IPS-18a (cell line): ENCODE data around the gene TCF7L2.

Experiments
- H3K27ac ChIP-seq: one replicate; pipeline ENCODE4 v1.5.1; 2013; ENCODE audit warnings: low read length
- H3K27me3 ChIP-seq: one replicate; pipeline ENCODE4 v1.6.1; 2013; ENCODE audit warnings: mild to moderate bottlenecking, low read length; ENCODE audit not compliant: control insufficient read depth, insufficient read depth
- H3K36me3 ChIP-seq: one replicate; pipeline ENCODE4 v1.6.1; 2013; ENCODE audit warnings: low read depth, low read length; ENCODE audit not compliant: control insufficient read depth
- H3K4me1 ChIP-seq: one replicate; pipeline ENCODE4 v1.6.1; 2013; ENCODE audit warnings: low read depth, low read length; ENCODE audit not compliant: control insufficient read depth
- H3K4me3 ChIP-seq: one replicate; pipeline ENCODE4 v1.5.1; 2013; ENCODE audit warnings: low read length
- H3K9ac ChIP-seq: one replicate; pipeline ENCODE4 v1.6.1; 2013; ENCODE audit warnings: mild to moderate bottlenecking, low read length, moderate library complexity
- H3K9me3 ChIP-seq: one replicate; pipeline ENCODE4 v1.6.1; 2013; ENCODE audit warnings: low read depth, low read length; ENCODE audit not compliant: control insufficient read depth

Gene TCF7L2

DNA sequence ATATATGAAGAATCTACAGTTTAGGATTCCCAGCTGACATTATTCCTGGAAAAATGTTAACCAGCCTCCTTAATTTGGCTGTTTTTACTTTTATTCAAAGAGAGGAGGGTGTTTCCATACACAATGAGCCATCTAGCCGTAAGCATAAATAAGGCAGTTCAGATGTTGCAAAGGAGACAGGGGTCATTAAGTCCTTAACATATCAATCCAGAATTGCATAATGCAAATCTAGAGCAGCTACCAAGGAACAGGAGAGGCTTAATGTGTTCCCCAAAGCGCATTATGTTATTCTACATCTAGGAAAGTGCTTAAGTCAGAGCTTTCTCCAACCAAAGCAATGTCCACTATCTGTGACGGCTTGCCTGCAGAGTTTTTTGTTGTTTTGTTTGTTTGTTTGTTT, 32.4 kb upstream of the TCF7L2 start:
- Histone ChIP-seq H3K4me3 (no peak overlapping the region), H3K27me3 (peaks cover 42% of the 10 kb centered on the region), H3K9me3 (no peaks in the 10 kb centered on the region), H3K36me3 (no peaks in the 10 kb centered on the region), H3K4me1 (peaks cover 21% of the 10 kb centered on the region), H3K27ac (no peak overlapping the region), H3K9ac (no peak overlapping the region)

DNA sequence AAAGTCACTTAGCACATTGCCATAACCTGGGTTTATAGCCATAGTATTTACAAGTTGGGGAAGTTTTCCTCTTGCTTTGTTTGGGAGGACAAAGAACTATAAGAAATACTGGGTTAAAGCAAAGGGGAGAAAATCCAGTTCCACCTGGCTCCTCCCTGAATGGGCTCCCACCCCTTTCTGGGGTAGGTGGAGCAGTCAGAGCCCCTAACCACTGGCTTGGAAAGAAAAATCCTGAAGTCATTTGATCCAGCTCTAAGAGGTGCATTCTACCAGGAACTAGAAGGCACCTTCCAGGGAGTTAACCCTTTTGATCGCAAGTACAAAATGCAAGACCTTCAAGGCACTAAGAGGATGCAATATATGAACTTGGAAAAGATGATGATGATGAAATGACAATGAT, 31.3 kb upstream of the TCF7L2 start:
- Histone ChIP-seq H3K36me3 (no peaks in the 10 kb centered on the region), H3K4me3 (no peak overlapping the region), H3K9ac (no peak overlapping the region), H3K4me1 (peaks cover 21% of the 10 kb centered on the region), H3K9me3 (no peaks in the 10 kb centered on the region), H3K27ac (no peak overlapping the region), H3K27me3 (peaks cover 38% of the 10 kb centered on the region)

DNA sequence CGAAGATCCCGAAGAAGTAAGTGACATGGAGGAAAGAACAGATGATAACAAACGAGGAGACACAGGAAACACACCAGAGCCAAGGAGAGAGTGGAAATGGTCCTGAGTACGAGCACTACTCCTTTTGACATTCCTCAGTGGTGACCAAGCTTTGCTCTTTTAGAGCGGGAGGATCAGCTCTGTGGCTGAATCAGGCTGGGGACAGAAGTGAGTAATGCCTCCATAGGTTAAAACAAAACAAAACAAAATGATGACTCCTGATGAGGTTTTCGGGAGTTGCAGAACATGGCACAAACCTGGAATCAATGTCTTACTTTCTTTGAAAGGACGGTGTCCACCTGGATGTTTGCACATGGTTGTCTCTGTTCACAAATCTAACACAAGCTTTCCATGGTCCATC, 30.3 kb upstream of the TCF7L2 start:
- peaks cover 17% of the 10 kb centered on the region for H3K4me1 ChIP-seq
- no peak overlapping the region for H3K9ac ChIP-seq
- no peak overlapping the region for H3K27ac ChIP-seq
- no peak overlapping the region for H3K4me3 ChIP-seq
- H3K27me3 ChIP-seq: peaks cover 29% of the 10 kb centered on the region
- H3K36me3 ChIP-seq: no peaks in the 10 kb centered on the region
- no peaks in the 10 kb centered on the region for H3K9me3 ChIP-seq

DNA sequence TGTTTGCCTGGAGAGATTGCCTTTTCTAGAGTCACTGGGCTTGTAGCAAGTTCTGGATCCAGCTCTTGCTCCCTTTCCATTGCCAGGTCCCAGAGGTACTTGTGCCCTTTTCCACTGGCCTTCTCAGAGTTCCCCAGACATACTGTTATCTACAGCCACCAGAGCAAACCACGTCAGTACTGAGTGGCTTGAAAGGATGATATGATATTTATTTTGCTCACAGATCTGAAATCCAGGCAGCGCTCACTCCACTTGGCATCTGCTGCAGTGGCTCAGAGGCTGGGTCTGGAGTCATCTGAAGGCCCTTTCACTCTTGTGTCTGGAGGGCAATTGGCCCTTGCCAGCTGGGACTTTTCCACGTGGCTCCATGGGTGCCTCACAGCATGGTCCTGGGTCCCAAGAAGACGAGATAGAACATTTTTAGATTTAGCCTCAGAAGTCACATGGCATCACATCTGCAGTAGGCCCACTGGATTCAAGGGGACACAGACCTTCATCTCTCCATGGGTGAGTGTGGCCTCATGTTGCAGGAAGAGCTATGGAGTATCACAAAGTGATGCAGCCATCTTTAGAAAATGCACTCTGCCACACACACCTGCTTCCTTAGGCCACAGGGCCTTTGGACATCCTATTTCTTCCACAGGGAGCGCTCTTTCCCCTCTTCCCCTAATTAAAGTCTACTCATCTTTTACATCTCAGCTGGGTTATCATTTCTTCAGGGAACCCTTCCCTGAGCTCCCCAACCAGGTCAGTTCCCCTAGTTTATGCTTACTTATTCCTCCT, 22.9 kb upstream of the TCF7L2 start:
- Histone ChIP-seq H3K27me3 (no peaks in the 10 kb centered on the region), H3K4me1 (peaks cover 10% of the 10 kb centered on the region), H3K27ac (no peak overlapping the region), H3K9me3 (no peaks in the 10 kb centered on the region), H3K9ac (no peak overlapping the region), H3K36me3 (no peaks in the 10 kb centered on the region), H3K4me3 (no peak overlapping the region)

DNA sequence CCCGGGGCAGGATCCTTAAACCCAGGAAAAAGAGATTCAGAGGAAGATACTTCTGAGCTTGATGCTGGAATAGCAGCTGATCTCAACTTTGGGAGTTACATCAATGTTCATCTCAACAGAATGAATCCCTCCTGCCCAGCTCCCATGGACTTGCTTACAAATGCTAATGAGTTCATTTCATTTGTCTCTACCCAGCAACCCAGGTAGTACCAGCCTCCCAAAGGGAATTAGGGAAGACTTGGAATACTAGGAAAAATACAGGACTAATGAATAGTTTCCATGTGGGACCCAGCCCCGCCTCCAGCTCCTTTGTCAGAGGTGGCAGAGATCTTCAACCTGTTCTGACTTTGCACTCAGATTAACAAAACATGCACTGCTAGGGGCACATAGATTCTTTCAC, 22.1 kb upstream of the TCF7L2 start:
- Histone ChIP-seq H3K36me3 (no peaks in the 10 kb centered on the region), H3K27ac (no peak overlapping the region), H3K27me3 (no peaks in the 10 kb centered on the region), H3K9me3 (no peaks in the 10 kb centered on the region), H3K4me3 (no peak overlapping the region), H3K4me1 (peaks cover 10% of the 10 kb centered on the region), H3K9ac (no peak overlapping the region)

DNA sequence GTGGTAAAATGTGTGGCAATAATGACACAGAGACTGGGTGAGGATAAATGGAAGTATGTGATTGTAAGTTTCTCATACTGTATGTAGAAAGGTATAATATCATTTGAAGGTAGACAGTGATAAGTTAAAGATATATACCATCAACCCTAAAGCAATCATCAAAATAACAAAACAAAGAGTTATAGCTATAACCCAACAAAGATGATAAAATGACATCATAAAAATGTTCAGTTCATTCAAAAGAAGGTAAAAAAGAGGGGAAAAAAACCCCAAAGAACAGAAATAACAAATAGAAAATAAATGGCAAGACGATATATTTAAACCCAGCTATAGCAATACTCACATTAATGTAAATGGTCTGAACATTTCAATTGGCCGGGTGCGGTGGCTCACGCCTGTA, 17.4 kb upstream of the TCF7L2 start:
- Histone ChIP-seq H3K36me3 (no peaks in the 10 kb centered on the region), H3K9ac (no peak overlapping the region), H3K27me3 (no peaks in the 10 kb centered on the region), H3K4me1 (peaks cover 9% of the 10 kb centered on the region), H3K27ac (no peak overlapping the region), H3K9me3 (no peaks in the 10 kb centered on the region), H3K4me3 (no peak overlapping the region)

DNA sequence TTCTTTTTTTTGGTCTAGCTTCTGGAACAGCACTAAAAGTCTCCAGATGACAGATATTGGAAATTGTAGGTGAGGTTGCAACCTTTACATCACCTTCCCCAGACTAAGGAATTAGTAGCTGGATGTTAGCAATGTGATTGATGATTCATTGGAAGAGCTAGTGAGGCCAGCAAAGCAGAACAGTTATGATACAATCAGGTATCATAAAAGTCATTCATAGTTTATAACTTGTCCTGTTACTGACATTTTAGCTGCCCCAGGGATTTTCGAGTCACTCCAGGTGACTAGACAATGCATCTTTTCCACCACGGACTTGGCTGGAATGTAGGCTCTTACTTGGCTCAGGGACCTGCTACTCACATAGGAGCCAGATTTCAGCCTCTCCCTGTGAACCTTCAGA, 15.9 kb upstream of the TCF7L2 start:
- Histone ChIP-seq H3K27ac (no peak overlapping the region), H3K36me3 (no peaks in the 10 kb centered on the region), H3K4me3 (no peak overlapping the region), H3K9ac (no peak overlapping the region), H3K4me1 (peaks cover 6% of the 10 kb centered on the region), H3K9me3 (no peaks in the 10 kb centered on the region), H3K27me3 (no peaks in the 10 kb centered on the region)

DNA sequence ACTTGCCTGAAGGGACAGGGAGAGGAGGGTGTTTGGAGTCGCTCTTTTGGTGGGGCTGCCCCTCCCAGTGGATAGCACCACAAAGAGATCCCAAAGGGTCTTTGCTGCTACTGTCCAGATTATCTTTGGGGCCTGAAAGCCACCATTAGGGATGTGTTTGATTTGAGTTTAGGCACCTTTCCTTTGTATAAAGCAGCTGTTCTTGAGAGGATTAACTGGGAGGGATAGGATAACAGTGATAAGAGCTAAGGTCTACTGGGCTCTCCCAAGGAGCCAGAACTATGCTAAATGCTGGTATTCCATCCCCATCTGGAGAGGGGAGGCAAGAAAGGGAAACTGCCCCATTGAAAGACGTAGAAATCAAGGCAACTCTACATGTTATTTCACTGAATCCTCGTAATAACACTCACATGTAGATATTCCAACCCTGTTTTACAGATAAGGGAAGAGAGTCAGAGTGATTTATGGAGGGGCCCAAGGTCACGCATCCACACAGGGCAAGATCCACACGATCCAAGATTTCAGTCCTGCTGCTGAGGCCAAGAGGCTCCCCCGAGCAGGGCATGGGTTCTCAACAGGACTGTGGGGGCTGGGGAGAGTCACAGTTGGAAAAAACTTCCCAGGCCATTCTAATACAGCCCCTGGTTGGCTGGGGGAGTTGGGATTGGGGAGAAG, 11.1 kb upstream of the TCF7L2 start:
- no peaks in the 10 kb centered on the region for H3K27me3 ChIP-seq
- H3K4me1 ChIP-seq: peaks cover 8% of the 10 kb centered on the region
- H3K27ac ChIP-seq: no peak overlapping the region
- H3K36me3 ChIP-seq: no peaks in the 10 kb centered on the region
- no peak overlapping the region for H3K4me3 ChIP-seq
- H3K9me3 ChIP-seq: no peaks in the 10 kb centered on the region
- H3K9ac ChIP-seq: no peak overlapping the region

DNA sequence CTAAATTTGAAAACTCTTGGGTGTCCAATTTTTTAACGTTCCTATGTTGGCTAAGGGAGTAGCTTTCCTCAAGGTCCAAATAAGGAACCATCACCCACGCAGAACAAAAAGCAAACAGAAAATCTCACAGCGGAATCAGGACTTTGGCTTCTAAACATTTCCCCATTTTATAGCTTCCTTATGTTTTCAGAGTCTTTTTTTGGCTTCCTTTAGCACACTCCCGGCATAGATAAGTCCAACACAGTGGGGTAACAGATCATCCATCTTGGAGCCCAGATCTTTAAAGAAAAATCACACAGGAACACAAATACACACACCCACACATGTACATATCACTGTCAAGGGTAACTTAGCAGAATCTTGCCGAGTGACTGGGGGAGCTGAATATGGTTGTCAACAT, 4.2 kb upstream of the TCF7L2 start:
- Histone ChIP-seq H3K9ac (no peak overlapping the region), H3K27ac (no peak overlapping the region)

DNA sequence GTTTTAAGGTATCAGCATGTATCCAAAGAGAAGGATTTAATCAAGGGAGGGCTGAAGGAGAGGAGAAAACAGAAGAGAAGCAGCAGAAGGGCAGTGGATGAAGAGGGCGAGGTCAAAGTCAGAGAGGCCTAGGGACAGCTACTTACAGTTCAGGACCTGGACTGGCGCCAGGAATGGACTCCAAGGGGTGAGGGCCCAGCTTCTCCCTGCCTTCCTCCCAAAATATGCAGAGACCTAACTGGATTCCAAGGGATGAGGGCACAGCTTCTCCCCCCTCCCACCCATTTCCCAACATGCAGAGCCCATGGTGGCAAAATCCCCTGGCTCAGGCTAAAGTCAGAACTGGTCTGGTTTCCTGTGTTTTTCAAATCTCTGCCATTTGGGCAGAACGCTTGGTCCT, 3.4 kb upstream of the TCF7L2 start:
- Histone ChIP-seq H3K9me3 (no peaks in the 10 kb centered on the region), H3K27me3 (no peaks in the 10 kb centered on the region), H3K9ac (no peak overlapping the region), H3K4me3 (no peak overlapping the region), H3K27ac (no peak overlapping the region), H3K36me3 (no peaks in the 10 kb centered on the region), H3K4me1 (peaks cover 30% of the 10 kb centered on the region)

More for the DNA sequence above, 4.2 kb upstream of the TCF7L2 start:
- Histone ChIP-seq H3K4me3 (no peak overlapping the region), H3K36me3 (no peaks in the 10 kb centered on the region), H3K4me1 (peaks cover 30% of the 10 kb centered on the region), H3K9me3 (no peaks in the 10 kb centered on the region), H3K27me3 (no peaks in the 10 kb centered on the region)

DNA sequence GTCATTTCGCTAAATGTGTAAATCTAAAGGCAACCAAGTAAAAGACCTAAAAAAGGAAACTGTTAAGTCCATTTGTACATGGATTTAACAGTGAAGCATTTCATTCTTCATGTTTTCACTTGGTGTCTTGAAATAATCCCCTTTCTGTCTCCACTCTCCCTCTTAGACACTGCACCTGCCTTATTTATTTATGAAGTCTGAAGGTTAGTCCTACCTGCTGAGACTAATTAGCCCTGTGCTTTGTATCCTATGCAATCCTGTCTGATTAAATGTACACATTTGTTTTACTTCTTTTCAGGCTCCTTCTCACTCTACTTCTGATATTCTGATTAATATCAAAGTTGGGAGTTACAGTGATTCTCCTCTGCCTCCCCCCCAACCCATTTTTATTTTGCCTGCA, 1.9 kb upstream of the TCF7L2 start:
- H3K4me3 ChIP-seq: no peak overlapping the region
- H3K27ac ChIP-seq: no peak overlapping the region
- no peaks in the 10 kb centered on the region for H3K9me3 ChIP-seq
- H3K27me3 ChIP-seq: no peaks in the 10 kb centered on the region
- peaks cover 3% of the 10 kb centered on the region for H3K36me3 ChIP-seq
- no peak overlapping the region for H3K9ac ChIP-seq
- H3K4me1 ChIP-seq: peaks cover 30% of the 10 kb centered on the region
